Endodermal cell (in vitro differentiated cells): ENCODE results near the gene CEP112. TPM values are rescaled to one million over a fixed set of nuclear protein-coding genes. Genes with fewer than 3 reads are reported as not detected.

Experiments used
- DNase-seq: peaks from one replicate; pipeline ENCODE4 v3.0.0-alpha.2; 2017
- H3K27ac ChIP-seq: 2 replicates; pipeline ENCODE4 v1.5.1; 2013; ENCODE audit warnings: mild to moderate bottlenecking, low read depth, low read length, moderate library complexity
- H3K27me3 ChIP-seq: 2 replicates; pipeline ENCODE4 v1.6.1; 2013; ENCODE audit warnings: mild to moderate bottlenecking, low read length, moderate library complexity; ENCODE audit not compliant: insufficient read depth, control insufficient read depth, poor library complexity, severe bottlenecking
- H3K36me3 ChIP-seq: 2 replicates; pipeline ENCODE4 v1.7.0; 2013; ENCODE audit warnings: mild to moderate bottlenecking, low read length, moderate library complexity; ENCODE audit not compliant: control insufficient read depth, insufficient read depth
- H3K4me1 ChIP-seq: one replicate; pipeline ENCODE4 v1.7.0; 2013; ENCODE audit warnings: low read length; ENCODE audit not compliant: control insufficient read depth, insufficient read depth
- H3K4me3 ChIP-seq: 2 replicates; pipeline ENCODE4 v1.5.1; 2013; ENCODE audit warnings: mild to moderate bottlenecking, low read length, moderate library complexity
- H3K9ac ChIP-seq: 2 replicates; pipeline ENCODE4 v1.6.1; 2013; ENCODE audit warnings: mild to moderate bottlenecking, low read length, moderate library complexity; ENCODE audit not compliant: poor library complexity, severe bottlenecking; ENCODE audit errors: extremely low read depth
- H3K9me3 ChIP-seq: 2 replicates; pipeline ENCODE4 v1.6.1; 2013; ENCODE audit warnings: mild to moderate bottlenecking, low read length, moderate library complexity; ENCODE audit not compliant: control insufficient read depth
- H3K27ac Mint-ChIP-seq: 2 replicates; pipeline ENCODE4 v1.8.0; 2020; ENCODE audit warnings: mixed read lengths
- H3K27me3 Mint-ChIP-seq: 2 replicates; pipeline ENCODE4 v1.8.0; 2021; ENCODE audit warnings: mild to moderate bottlenecking, mixed read lengths; ENCODE audit not compliant: insufficient read depth
- H3K36me3 Mint-ChIP-seq: 2 replicates; pipeline ENCODE4 v1.8.0; 2020; ENCODE audit warnings: low read depth, mixed read lengths
- H3K4me1 Mint-ChIP-seq: 2 replicates; pipeline ENCODE4 v1.8.0; 2020; ENCODE audit warnings: mixed read lengths
- H3K4me3 Mint-ChIP-seq: 2 replicates; pipeline ENCODE4 v1.8.0; 2020; ENCODE audit warnings: mild to moderate bottlenecking, moderate library complexity, mixed read lengths
- H3K9me3 Mint-ChIP-seq: 2 replicates; pipeline ENCODE4 v1.8.0; 2020; ENCODE audit warnings: mild to moderate bottlenecking, mixed read lengths
- CTCF ChIP-seq: fragments of 200-600 bp; sonication (generic); conservative IDR thresholded peaks from 2 replicates; pipeline ENCODE4 v1.5.0; 2021; ENCODE audit warnings: antibody characterized with exemption, mild to moderate bottlenecking
- WGBS, 2 experiments: methylation state at CpG; one replicate each; pipeline versions ENCODE4 v1.1.5 to v1.1.7; 2013; ENCODE audit warnings: missing lambda C conversion rate in 2 of 2, mixed read lengths in 1 of 2; ENCODE audit not compliant: insufficient coverage in 1 of 2, insufficient read length in 1 of 2; 5-methylcytosine and 5-hydroxymethylcytosine counted together
- total RNA-seq, 2 donors: library from RNA; stranded (reverse); fragmentation: NEBNext Ultra II Directional in 1 of 2; extraction: Animal tissue kit (Norgen Biotek cat#: 25700) in 1 of 2; gene quantifications; 2 replicates in 1 of 2; 3 replicates in 1 of 2; pipeline ENCODE4 v1.2.1, GENCODE V29; 2021

Gene CEP112
- total RNA-seq, 2 donors from 2014 or later = 15.2 to 21.4 TPM

DNA sequence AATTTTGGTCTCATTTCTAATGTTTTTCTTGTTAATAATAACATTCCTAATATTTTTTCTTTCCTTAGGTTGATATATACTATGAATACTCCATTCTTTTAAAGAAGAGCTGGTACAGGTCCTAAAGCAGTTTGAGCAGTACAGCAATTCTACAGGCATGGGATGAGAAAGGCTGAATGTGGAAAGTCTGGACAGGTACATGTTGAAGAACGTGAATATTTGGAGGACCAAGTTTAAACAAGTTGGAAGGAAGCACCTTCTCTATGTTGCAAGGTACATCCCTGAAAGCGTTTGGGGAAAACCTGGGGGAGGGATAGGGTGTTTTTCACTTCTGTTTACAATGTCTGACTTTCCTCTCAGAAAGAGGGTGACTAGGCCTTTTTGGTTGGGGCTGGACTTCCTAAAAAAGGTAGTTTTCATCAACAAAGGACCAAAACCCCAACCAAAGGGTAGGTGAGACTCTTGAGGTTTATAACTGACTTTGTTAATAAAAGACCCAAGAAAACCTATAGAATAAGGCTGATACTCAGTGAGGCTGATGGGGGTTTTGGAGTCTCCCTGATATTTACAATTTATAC lies 534.6 kb downstream of the CEP112 start:
- Histone ChIP-seq H3K36me3 (no peaks in the 10 kb centered on the region), H3K27ac (no peak overlapping the region)
- H3K27ac Mint-ChIP-seq = no peak overlapping the region

GRCh38 chr17:65656390-65657250 lies 535.3 kb downstream of the CEP112 start:
- no peak overlapping the region for H3K4me3 ChIP-seq
- no peak for DNase-seq
- WGBS, 2 experiments = 75 to 81% methylated on average over 6 to 7 of the region's 7 CpGs
- no peak overlapping the region for H3K9ac ChIP-seq
- H3K27me3 ChIP-seq = no peaks in the 10 kb centered on the region
- no peak overlapping the region for H3K27ac ChIP-seq
- no peaks in the 10 kb centered on the region for H3K36me3 ChIP-seq
- Mint-ChIP-seq H3K9me3 (no peaks in the 10 kb centered on the region), H3K27ac (no peak overlapping the region), H3K4me1 (peaks cover 5% of the 10 kb centered on the region), H3K36me3 (no peaks in the 10 kb centered on the region), H3K4me3 (no peak overlapping the region), H3K27me3 (no peaks in the 10 kb centered on the region)
- TF ChIP-seq CTCF = no peak
- no peaks in the 10 kb centered on the region for H3K9me3 ChIP-seq
- peaks cover 2% of the 10 kb centered on the region for H3K4me1 ChIP-seq

More for the DNA sequence above, 534.6 kb downstream of the CEP112 start:
- Histone ChIP-seq H3K4me1 (peaks cover 2% of the 10 kb centered on the region), H3K9me3 (no peaks in the 10 kb centered on the region), H3K27me3 (no peaks in the 10 kb centered on the region), H3K4me3 (no peak overlapping the region), H3K9ac (no peak overlapping the region)
- DNase-seq = no peak
- Mint-ChIP-seq H3K27me3 (no peaks in the 10 kb centered on the region), H3K36me3 (no peaks in the 10 kb centered on the region), H3K4me1 (peaks cover 5% of the 10 kb centered on the region), H3K9me3 (no peaks in the 10 kb centered on the region), H3K4me3 (no peak overlapping the region)
- TF ChIP-seq CTCF = no peak
- 91 to 100% methylated on average over 2 of the region's 2 CpGs for WGBS, 2 experiments

DNA sequence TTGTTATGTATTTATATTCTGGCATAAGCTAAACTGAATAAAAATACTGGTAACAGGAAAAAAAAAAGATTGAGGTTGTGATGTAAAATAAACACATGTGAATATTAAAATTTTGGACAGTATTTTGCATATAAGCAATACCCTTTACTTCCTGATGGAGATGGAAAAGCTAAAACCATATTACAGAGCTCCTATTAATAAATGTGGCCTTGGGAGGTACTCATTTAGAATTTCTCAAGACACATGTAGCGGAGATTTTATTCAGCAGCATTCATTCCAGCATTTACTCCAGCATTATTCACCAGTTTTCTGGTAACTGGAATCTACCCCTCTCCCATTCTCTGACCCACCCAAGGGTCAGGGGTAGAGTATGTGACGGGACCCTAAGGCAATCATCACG lies 536.2 kb downstream of the CEP112 start:
- no peak overlapping the region for H3K4me3 ChIP-seq
- Mint-ChIP-seq H3K4me1 (peaks cover 5% of the 10 kb centered on the region), H3K36me3 (no peaks in the 10 kb centered on the region), H3K9me3 (no peaks in the 10 kb centered on the region), H3K27ac (no peak overlapping the region), H3K27me3 (no peaks in the 10 kb centered on the region), H3K4me3 (no peak overlapping the region)
- H3K9ac ChIP-seq = no peak overlapping the region
- DNase-seq = no peak
- WGBS, 2 experiments = 91 to 96% methylated on average over 3 of the region's 3 CpGs
- TF ChIP-seq CTCF = no peak
- H3K9me3 ChIP-seq = no peaks in the 10 kb centered on the region
- no peaks in the 10 kb centered on the region for H3K36me3 ChIP-seq
- no peaks in the 10 kb centered on the region for H3K27me3 ChIP-seq
- H3K4me1 ChIP-seq = peaks cover 2% of the 10 kb centered on the region
- H3K27ac ChIP-seq = no peak overlapping the region
